ENCODE measurements around the gene MTAP.

GRCh38 chr9:21801683-21802417 is 586 bp upstream of the MTAP start:
- TF ChIP-seq GATA2 (IDR thresholded peaks at IDR 0.05; ENCODE audit: low read depth, low read length) (no peak), GATA3 (IDR thresholded peaks at IDR 0.05; ENCODE audit: low read depth, low read length) (no peak)

All from SH-SY5Y (cell line).